NCI-H128 (cell line): ENCODE measurements around the gene HYKK.
"Not testable (repeated sequence)": the region's sequence is repeated elsewhere in the genome, so short reads cannot be mapped to it uniquely, and the experiment has no call there.

Experiments
- DNase-seq: peaks from one replicate; lab custom pipeline; 2025; ENCODE audit not compliant: unreplicated experiment; lab: John Stamatoyannopoulos, UW

The HYKK gene

DNA sequence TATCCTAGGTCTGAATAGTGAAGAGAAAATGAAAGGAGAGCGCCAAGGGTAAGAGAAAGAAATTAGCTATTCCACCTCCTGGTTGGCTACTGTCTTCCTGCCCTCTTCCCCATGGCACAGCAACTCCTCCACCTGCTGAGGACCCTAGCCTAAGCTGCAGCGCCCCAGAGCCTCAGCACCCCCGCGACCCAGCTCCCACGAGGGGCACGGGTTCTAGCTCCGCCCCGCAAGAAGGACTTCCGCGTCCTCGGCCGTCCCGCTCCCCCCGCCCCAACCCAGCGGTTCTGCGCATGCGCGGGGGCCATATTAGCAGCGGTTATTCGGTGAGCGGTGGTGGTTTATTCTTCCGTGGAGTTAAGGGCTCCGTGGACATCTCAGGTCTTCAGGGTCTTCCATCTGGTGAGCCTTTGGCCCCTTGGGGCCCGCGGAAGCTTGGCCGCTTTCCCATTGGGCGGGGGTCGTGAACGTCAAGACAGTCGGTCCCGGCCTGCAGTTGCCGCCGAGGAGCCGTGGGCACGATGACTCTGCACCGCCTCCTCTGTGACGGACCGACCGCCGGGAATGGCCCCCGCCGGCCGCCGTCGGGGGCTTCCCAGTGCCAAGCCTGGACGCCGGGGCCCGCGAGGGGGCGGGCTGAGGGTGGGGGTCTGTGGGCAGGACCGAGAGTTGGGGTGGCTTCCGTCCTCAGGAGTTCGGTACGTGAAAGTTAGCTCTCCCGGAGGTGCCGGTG is 32.9 kb downstream of the HYKK start, which contains the start of gene PSMA4:
TSS of gene PSMA4 (plus strand) at position 304 of the 730 bp plus-strand sequence. CDS start 1,484 bp downstream, outside the sequence.
- DNase-seq: peak; percentile 64

DNA sequence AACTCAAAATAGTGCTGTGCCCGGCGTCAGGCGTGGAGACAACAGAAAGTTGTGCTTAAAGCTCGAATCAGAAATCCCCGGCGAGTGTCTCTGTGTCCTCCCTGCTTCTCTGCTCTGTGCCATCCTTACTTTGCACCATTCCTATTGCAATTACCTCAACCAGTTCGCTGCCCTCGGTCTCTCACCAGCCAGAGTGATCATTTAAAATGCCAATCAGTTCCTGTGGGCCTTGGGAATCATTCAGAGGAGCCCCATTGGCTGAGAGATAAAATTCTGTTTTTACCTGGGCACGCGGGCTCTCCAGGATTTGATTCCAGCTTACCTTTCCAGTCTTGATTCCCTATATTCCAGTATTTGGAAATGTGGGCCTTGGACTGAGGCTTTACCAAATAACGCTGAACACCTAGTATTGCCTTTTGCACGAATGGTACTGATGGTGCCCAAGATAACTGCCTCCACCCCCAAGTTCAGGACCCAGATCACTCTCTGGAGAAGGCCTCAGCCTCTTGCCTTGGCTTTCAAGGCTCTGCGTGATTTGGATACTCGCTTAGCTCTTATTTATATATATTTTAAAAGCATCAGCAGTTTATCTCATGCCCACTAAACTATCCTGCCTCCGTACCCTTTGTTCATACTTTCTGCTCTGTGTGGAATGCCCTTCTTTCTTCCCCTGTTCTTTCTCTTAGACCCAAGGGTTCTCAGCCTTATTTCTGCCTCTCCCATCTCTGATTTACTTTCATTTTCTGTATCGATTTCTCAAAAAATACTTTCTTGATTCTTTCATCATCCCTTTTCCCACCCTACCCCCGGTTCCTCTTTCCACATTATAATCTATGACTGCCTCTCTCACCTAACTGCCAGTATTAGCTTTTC is 33.7 kb downstream of the HYKK start:
- no peak for DNase-seq

DNA sequence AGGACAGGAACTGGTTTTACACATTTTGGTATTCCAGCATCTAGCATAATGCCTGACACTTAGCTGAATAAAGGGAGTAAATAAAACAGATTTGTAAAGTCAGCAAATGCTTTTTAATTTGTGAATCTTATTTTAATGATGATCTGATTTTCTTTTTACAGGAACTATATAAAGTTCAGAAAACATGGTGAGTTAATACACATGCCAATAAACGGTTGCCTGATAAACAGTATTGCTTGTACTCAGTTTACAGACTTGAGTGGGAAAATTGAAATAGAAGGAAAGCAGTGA is 34.3 kb downstream of the HYKK start:
- DNase-seq: no peak

DNA sequence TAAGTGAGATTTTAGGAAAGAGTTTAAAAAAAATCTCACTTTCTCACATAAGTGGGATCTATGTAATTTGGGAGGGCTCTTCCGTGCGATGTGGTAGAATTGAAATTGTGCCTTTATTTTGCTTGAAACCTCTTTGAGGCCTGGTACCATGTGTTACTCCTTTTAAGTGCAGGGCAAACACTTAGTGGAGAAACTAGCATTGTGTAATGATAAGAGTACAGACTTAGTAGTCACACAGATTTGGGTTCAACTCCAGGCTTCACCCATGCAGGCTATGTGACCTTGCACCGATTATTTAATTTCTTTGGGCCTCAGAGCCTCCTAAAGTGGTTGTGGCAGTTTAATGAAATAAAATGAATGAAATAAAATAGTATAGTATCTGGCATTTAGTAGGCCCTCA is 35.3 kb downstream of the HYKK start:
- DNase-seq: no peak

DNA sequence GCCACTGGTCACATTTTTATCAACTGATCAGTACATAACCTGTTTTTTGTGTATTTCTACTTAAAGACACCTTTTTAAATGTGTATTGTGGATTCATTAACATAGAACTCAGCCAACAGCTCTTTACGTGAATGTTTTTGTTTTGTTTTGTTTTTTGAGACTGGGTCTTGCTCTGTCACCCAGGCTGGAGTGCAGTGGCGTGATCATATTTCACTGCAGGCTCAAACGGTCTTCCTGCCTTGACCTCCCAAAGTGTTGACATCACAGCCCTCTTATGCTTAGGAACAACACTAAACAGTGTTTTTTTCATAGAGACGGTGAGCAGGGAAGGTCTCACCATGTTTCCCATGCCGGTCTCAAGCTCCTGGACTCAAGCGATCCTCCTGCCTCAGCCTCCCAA is 42.8 kb downstream of the HYKK start:
- DNase-seq: no peak

DNA sequence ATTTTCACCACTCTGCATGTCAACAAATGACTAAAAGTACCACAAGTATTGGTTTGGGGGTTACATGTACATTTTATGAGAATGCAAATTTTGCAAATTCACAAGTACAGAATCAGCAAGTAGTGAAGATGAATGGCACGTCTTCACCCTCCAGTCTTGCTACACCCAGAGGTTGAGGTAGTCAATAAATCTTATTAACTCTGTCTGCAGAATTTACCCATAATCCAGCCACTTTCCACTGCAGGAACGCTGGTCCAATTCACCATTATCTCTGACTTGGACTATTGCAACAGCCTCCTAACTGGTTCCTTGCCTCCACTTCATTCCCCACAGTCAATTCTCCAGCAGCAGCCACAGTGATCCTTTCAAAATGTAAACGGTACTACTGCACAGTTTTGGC is 43.4 kb downstream of the HYKK start:
- DNase-seq: no peak

DNA sequence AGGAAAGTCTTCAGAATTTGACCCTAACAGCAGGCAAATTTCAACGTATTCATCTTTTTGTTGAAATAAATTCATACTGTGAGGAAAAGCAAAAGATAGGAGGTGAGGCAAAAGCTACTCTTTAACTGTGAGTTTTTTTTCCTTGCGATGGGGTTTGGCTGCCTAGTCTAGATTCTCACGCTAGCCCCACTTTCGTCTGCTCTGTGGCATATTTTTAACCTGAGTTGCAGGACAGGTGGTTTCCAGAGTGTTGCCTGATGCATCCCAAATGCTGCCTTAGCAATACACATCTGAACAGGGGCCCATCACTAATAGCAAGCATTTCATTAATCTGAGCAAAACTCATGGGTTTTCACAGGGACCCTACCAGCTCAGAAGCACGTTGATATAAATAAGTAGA is 44.5 kb downstream of the HYKK start:
- no peak for DNase-seq

DNA sequence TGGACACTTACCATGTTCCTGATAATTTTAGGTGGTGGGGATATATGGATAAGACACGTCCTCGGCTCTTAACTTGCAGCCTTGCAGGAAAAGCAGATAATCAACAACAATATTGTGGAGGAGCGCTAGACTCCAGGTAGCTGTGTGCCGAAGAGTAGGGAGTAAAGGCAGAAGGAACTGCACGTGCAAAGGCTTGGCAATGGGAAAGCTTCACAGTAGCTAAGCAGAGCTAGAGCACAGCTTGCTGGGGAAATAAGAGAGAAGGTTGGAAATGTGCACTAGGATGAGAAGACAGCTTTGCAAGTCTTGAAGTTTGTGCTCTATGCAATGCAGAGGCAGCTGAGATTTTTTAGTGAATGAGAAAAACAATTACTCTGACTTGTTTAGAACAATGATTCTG is 45.2 kb downstream of the HYKK start:
- DNase-seq: no peak

DNA sequence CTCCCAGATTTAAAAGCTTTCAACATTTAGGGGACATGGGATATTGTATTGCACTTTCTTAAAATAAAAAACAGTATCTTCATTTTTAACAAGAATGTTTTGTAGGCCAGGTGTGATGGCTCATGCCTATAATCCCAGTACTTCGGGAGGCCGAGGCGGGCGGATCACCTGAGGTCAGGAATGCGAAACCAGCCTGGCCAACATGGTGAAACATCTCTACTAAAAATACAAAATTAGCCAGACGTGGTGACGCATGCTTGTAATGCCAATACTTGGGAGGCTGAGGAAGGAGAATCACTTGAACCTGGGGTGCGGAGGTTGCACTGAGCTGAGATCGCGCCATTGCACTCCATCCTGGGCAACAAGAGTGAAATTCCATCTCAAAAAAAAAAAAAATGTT is 52.8 kb downstream of the HYKK start:
- not testable (repeated sequence) for DNase-seq

DNA sequence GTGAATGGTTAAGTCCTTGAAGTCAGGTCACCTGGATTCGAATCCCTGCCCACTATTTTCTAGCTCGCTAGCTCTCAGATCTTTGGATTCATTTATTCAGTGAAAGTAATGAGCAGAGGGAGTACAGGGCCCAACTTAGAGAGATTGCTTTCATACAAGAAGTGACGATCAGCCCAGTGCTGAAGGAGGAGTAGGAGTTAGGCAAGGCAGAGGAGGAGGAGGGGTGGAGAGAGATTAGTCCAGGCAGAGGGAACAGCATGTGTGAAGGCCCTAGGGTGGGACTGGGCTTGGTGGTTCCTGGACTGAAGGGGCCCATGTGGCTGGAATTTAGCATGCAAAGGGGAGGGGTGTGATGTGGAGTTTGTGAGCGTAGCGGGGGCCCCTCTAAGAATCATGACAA is 54.1 kb downstream of the HYKK start:
- no peak for DNase-seq

DNA sequence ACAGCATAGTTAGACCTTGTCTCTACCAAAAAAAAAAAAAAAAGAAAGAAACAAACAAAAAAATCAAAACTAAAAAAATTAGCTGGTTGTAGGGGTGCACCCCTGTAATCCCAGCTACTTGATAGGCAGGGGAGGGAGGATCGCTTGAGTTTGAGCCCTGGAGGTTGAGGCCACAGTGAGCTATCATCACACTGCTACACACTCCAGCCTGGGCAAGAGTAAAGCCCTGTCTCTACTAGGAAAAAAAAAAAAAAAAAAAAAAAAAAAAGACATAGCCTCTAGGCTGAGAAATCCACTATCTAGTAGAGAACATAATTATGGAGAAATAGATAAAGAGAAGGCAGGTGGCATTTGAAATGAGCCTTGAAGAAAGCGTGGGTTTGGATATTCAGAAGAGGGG is 55.7 kb downstream of the HYKK start:
- no peak for DNase-seq

DNA sequence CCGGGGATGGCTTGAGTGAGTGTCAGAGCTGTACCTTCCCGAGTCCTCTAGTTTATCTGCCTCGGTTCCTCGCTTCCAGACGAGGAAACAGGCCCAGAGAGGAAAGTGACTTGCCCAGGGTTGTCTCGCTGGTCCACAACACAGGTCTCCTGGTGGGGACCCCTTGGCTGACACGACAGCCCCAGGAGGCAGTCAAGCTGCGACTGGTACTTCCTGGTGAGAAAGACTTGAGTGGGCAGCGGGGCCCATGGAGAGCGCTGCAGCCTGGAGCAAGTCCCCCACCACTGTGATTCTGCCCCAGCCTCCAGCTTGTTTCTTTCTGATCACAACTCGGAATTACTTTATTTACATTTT is 57.3 kb downstream of the HYKK start:
- no peak for DNase-seq

DNA sequence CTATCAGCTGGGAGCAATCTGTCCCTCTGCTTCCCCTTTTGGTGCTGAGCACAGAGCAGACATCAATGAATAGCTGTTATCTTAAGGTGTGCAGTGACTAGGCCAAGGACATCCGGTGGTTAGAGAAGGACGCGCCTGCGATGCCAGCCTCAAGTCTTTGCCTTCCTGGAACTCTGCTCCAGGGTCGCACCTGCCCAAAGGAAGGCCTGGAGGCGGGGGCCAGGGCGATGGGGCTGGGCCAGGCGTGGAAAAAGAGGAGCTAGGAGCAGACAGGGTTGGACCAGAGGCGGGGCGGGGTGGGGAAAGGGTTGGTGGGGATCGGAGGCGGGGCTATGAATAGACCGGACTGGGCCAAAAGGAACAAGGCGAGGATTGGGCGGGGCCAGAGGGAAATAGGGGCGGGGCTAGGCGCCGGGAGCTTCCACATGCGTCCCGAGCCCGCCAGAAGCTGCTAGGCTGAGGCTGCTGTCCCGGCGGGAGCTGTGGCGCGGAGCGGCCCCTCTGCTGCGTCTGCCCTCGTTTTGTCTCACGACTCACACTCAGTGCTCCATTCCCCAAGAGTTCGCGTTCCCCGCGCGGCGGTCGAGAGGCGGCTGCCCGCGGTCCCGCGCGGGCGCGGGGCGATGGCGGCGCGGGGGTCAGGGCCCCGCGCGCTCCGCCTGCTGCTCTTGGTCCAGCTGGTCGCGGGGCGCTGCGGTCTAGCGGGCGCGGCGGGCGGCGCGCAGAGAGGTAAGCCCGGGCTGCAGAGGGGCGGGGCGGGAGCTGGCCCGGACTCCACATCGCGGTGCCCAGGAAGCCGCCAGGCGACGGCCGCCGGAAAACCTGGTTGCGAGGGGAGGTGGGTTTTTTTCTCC is 57.9 kb downstream of the HYKK start, which contains the start of gene CHRNA5:
TSS of gene CHRNA5 (plus strand) at position 424 of the 854 bp plus-strand sequence. CDS start at position 624, 200 bp downstream.
- peak; percentile 67 for DNase-seq

DNA sequence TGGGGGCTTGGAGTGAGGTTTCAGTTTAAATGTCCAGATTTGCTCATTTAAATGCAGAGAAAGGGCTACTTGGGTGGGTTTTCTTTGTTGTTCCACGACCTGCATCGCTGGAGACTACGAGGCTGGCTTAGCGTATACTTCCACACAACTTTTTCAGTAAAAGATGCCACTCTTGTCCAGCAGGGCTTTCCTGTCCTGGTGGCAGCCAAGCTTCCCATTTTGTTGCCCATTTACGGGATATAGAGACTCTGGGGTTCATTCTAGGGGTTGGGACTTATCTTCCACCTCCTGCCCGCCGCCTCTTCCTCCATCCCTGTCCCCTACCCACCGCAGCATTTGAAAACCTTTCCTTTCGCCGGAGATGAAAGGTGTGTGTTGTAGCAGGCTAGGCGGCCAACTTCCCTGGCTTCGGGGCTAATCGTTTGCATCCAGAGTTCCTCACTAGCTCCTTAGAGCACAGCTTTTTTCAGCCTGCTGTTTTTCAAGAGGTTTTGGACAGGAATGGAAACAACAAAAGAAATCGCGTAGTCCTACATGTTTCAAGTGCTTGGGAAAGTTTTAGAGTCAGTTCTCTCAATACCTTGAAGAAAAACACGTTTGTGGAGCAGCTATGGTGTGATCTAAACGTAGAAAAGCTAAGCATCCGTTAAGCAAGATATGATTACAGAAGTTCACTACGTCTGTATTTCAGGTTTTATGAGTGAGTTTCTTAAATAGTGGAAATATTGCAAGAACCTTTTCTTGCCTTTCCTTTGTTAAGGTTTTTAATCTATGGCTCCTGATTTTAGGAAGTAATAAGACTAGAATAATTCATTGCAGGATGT is 58.8 kb downstream of the HYKK start:
- no peak for DNase-seq

DNA sequence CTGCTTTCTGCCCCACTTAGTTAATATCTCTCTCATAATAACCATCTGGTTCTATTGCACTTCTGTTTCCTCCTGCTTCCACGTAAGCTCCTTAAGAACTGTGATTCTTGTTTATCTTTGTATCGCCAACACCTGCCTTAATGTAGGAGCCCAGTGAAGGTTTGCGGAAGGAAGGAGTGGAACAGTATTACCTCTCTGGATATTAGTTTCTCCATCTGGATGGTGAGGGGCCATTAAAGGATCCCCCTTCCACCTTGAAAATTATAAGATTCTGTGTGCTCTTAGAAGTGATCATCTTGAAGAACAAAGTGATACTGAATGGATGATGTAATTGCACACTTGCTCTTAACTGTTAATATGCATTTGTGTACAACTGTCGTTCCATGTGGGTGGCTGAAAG is 60.2 kb downstream of the HYKK start:
- DNase-seq: no peak

DNA sequence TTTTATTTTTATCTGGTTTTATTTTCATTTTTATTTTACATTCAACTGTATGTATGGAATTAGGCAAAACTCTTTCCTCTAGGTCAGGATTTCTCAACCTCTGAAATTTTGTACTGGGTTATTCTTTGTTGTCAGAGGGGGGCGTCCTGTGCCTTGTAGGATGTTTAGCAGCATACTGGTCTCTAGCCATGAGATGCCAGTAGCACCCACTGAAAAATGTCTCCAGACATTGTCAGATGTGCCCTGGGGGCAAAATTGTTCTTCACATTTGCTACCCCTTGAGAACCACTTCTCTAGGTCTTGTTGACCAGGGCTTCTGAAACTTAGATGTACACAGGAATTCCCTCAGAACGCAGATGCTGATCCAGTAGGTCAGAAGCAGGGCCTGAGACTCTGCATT is 63.3 kb downstream of the HYKK start:
- DNase-seq: no peak

DNA sequence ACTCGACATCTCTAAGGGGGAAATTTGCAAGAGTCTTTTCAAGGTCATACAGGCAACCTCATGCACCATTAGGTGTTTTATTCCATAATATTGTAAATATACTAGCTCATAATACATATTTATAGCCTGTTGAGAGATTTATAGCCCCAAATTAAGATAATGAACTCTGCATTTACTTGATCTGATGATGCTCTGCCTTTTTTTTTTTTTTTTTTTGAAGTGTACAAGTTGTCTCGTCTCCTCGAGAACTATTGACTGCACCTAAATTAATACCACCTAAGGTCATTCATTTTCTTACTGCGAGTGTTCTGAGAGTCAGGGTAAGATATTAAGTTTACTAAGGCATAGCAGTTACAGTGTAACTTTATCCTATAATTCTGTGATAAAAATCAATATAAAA is 64.0 kb downstream of the HYKK start:
- no peak for DNase-seq

DNA sequence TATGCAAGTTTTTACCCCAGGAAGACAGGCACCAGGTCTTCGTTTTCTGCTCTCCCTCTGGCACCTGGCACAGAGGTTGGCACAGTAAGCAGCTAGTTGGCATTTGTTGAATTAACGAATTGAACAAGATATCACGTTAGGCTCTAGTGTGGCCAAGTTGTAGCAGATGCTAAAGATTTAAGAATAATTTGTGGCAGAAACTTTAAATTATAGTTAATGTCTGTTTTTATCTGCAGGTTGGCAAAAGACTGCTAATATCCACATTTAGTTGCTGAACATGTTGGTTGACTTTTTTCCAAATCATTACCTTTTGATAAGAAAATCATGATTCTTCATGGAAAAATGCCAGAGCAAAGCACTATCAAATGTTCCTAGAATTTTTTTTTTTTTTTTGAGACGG is 66.0 kb downstream of the HYKK start:
- no peak for DNase-seq

DNA sequence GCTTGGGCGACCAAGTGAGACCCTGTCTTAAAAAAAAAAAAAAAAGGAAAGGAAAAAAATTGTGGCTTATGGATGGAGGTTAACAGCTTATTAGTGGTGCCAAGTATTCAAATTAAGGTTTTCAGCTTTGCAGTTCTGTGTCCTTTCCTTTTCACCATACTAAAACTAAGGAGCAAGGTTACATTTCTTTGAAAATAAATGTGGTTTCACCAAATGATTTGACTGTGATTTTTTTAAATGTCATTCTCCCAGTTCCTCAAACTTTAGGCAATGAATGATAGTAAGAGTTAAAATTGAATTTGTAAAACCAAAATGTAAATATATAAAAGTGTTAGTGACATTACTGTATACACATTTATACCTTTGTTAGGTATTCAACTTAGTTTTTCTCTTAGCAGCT is 67.6 kb downstream of the HYKK start:
- DNase-seq: no peak
